PFSK-1 (cell line): ENCODE results near the gene CREB1.

Experiments used
- FOXP2 ChIP-seq: optimal IDR thresholded peaks from 2 replicates; pipeline ENCODE3; 2011; ENCODE audit warnings: borderline replicate concordance, control low read depth, inconsistent platforms; ENCODE audit not compliant: insufficient read depth; ENCODE audit errors: extremely low read length, extremely low read depth
- POLR2AphosphoS5 ChIP-seq: IDR thresholded peaks from 2 replicates; pipeline ENCODE4 v1.6.1; 2012; ENCODE audit warnings: low read depth, mild to moderate bottlenecking, control low read depth, low read length, moderate library complexity
- SIN3A ChIP-seq: IDR thresholded peaks from 2 replicates; pipeline ENCODE4 v1.6.1; 2012; ENCODE audit warnings: mild to moderate bottlenecking, low read length, moderate library complexity, borderline replicate concordance; ENCODE audit not compliant: insufficient read depth
- TAF1 ChIP-seq: IDR thresholded peaks from 2 replicates; pipeline ENCODE4 v1.6.1; 2012; ENCODE audit warnings: low read length, control low read depth, borderline replicate concordance; ENCODE audit not compliant: insufficient read depth
- TF ChIP-seq, protein P1 (sequence below), 2 experiments: IDR thresholded peaks; 2 replicates each; pipeline versions ENCODE4 v1.6.1 to v1.8.0; 2011 to 2012; ENCODE audit warnings: low read depth in 2 of 2, low read length in 2 of 2, control low read depth in 1 of 2, inconsistent platforms in 1 of 2, mild to moderate bottlenecking in 1 of 2, moderate library complexity in 1 of 2; ENCODE audit not compliant: insufficient read depth in 1 of 2

CREB1 gene

GRCh38 chr2:207497596-207497995 is 32.2 kb upstream of the CREB1 start:
- TF ChIP-seq, protein P1, sequence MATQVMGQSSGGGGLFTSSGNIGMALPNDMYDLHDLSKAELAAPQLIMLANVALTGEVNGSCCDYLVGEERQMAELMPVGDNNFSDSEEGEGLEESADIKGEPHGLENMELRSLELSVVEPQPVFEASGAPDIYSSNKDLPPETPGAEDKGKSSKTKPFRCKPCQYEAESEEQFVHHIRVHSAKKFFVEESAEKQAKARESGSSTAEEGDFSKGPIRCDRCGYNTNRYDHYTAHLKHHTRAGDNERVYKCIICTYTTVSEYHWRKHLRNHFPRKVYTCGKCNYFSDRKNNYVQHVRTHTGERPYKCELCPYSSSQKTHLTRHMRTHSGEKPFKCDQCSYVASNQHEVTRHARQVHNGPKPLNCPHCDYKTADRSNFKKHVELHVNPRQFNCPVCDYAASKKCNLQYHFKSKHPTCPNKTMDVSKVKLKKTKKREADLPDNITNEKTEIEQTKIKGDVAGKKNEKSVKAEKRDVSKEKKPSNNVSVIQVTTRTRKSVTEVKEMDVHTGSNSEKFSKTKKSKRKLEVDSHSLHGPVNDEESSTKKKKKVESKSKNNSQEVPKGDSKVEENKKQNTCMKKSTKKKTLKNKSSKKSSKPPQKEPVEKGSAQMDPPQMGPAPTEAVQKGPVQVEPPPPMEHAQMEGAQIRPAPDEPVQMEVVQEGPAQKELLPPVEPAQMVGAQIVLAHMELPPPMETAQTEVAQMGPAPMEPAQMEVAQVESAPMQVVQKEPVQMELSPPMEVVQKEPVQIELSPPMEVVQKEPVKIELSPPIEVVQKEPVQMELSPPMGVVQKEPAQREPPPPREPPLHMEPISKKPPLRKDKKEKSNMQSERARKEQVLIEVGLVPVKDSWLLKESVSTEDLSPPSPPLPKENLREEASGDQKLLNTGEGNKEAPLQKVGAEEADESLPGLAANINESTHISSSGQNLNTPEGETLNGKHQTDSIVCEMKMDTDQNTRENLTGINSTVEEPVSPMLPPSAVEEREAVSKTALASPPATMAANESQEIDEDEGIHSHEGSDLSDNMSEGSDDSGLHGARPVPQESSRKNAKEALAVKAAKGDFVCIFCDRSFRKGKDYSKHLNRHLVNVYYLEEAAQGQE (IDR thresholded peaks at IDR 0.05; ENCODE audit: insufficient read depth in 1 of 2, low read depth in 2 of 2, low read length in 2 of 2), result no peak
- TF ChIP-seq TAF1 (no peak), POLR2AphosphoS5 (no peak), SIN3A (no peak), FOXP2 (no peak)

- TF ChIP-seq FOXP2 (no peak), POLR2AphosphoS5 (no peak), TAF1 (no peak), SIN3A (no peak)
- TF ChIP-seq, protein P1 (IDR thresholded peaks at IDR 0.05; ENCODE audit: insufficient read depth in 1 of 2, low read depth in 2 of 2, low read length in 2 of 2), result no peak
These were observed 31.3 kb upstream of the CREB1 start for GRCh38 chr2:207498427-207498826.

DNA sequence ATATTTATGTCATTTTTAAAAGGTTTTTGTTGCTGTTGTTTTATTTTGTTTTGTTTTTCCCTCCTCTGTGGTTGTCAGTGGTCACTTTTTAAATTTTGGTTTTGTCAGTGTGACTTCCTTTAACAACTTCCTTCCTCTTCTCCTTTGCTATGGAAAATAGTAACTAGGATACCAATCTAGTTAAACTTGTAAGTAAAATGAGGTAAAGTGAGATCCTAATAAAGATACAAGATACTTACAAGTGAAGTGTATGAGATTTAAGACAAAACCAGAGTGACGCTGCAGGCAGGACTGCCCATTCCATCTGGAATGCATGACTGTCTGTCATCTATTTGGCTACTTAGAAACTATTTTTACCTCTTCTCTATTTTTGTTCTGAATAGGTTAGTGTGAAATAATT is 30.6 kb upstream of the CREB1 start:
- TF ChIP-seq, protein P1 (IDR thresholded peaks at IDR 0.05; ENCODE audit: insufficient read depth in 1 of 2, low read depth in 2 of 2, low read length in 2 of 2), result no peak
- TF ChIP-seq POLR2AphosphoS5 (no peak), FOXP2 (no peak), SIN3A (no peak), TAF1 (no peak)

GRCh38 chr2:207501802-207502576 is 27.8 kb upstream of the CREB1 start:
- TF ChIP-seq TAF1 (no peak), FOXP2 (no peak), POLR2AphosphoS5 (no peak), SIN3A (no peak)
- TF ChIP-seq, protein P1 (IDR thresholded peaks at IDR 0.05; ENCODE audit: insufficient read depth in 1 of 2, low read depth in 2 of 2, low read length in 2 of 2), result no peak
